ENCODE measurements around the gene USP31.
"Not testable (repeated sequence)": the region's sequence is repeated elsewhere in the genome, so short reads cannot be mapped to it uniquely, and the experiment has no call there.

USP31 gene

DNA sequence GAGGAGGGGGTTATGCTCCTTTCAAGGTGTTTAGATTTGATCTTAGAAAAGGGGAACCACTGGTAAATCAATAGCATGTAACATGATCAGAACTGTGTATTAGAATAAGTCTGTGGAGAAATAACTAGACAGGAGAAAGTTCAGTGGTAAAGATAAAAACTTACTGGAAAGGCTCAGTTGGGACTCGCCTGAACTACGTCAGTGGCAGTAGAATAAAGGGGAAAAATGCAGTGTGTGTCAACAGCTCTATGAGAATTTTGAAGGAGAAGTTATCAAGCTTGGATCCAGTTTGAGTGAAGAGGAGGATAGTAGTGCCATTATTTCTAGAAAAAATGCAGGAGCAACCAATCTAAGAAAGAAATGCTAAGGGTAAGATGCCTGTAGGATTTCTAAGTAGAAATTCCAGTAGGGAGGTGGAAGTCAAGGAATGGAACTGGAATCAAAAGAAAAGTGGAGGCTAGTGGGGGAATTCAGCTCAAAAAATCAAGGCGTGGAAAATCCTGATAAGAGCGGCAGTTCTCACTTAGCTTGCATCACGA is 48.2 kb downstream of the USP31 start:
- ATAC-seq: no peak
- H3K36me3 Mint-ChIP-seq: no peaks in the 10 kb centered on the region
- DNase-seq (ENCODE audit: low spot score in 2 of 2): no peak
- H3K9me3 Mint-ChIP-seq: no peaks in the 10 kb centered on the region
- H3K27ac Mint-ChIP-seq: no peak overlapping the region
- peaks cover 11% of the 10 kb centered on the region for H3K4me1 Mint-ChIP-seq
- no peak overlapping the region for H3K4me3 Mint-ChIP-seq

DNA sequence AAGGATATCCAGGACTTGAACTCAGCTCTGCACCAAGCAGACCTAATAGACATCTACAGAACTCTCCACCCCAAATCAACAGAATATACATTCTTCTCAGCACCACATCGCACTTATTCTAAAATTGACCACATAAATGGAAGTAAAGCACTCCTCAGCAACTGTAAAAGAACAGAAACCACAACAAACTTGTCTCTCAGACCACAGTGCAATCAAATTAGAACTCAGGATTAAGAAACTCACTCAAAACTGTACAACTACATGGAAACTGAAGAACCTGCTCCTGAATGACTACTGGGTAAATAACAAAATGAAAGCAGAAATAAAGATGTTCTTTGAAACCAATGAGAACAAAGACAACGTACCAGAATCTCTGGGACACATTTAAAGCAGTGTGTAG is 52.8 kb downstream of the USP31 start:
- H3K9me3 Mint-ChIP-seq; DNase-seq (ENCODE audit: low spot score in 2 of 2); ATAC-seq; H3K36me3 Mint-ChIP-seq: not testable (repeated sequence)
- Mint-ChIP-seq H3K4me1 (peaks cover 28% of the 10 kb centered on the region), H3K4me3 (peak overlapping the region; percentile 59), H3K27ac (peak overlapping the region; percentile 77)

DNA sequence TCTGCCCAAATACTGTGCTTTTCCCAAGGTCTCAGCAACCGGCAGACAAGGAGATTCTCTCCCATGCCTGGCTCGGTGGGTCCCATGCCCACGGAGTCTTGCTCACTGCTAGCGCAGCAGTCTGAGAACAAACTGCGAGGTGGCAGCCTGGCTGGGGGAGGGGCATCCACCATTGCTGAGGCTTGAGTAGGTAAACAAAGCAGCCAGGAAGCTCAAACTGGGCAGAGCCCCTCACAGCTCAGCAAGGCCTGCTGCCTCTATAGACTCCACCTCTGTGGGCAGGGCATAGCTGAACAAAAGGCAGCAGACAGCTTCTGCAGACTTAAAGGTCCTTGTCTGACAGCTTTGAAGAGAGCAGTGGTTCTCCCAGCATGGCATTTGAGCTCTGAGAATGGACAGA is 55.1 kb downstream of the USP31 start:
- H3K4me3 Mint-ChIP-seq; H3K9me3 Mint-ChIP-seq; ATAC-seq; H3K27ac Mint-ChIP-seq; DNase-seq (ENCODE audit: low spot score in 2 of 2): not testable (repeated sequence)
- Mint-ChIP-seq H3K36me3 (peaks cover 25% of the 10 kb centered on the region), H3K4me1 (peaks cover 28% of the 10 kb centered on the region)

DNA sequence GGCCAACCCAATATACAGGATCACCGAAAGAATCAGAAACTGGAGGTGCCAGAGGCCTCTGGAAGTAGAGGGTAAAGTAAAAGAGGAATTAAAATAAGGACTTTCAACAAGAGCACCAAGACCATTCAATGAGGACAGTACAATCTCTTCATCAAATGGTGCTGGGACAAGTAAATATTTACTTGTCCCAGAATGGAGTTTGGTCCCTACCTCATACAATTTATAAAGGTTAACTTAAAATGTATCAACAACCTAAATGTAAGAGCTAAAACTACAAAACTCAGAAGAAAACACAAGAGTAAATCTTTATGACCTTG is 56.5 kb downstream of the USP31 start:
- Mint-ChIP-seq H3K4me1 (peaks cover 28% of the 10 kb centered on the region), H3K9me3 (no peaks in the 10 kb centered on the region), H3K27ac (no peak overlapping the region), H3K4me3 (no peak overlapping the region), H3K36me3 (peaks cover 28% of the 10 kb centered on the region)
- ATAC-seq (no peak), DNase-seq (ENCODE audit: low spot score in 2 of 2) (no peak)

DNA sequence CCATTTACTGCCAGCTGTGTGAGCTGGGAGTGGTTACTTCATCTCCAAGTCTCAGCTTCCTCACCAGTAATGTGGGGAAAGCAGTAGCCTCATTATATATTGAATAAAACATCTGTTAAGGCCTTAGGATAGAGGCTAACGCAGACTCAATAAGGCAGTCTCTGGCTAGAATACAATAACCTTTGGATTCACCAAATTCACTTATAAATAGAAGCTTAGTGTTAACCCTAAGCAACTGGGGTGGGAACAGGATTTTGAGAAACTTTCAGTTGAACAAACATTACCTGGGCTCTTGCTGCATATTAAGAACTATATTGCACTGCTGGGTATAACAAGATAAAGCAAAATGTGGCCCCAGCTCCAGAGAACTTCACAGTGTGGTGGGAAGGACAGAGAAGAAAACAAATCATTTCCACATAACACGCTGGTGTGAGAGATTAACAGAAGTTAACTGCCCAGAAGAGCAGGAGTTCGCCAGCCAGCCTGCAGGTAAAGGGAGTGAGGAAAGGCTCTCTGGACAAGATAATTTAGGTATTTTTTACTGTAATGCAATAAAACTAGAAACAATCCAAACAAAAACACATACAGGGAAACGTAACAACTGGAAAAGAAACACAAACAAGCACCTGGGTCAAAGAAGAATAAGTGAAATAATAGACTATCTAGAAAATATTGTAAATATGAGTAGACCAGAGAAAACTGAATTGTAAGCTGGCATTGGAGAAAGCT is 57.0 kb downstream of the USP31 start:
- ATAC-seq: no peak
- Mint-ChIP-seq H3K4me1 (peaks cover 28% of the 10 kb centered on the region), H3K4me3 (no peak overlapping the region), H3K27ac (no peak overlapping the region), H3K9me3 (no peaks in the 10 kb centered on the region), H3K36me3 (peaks cover 28% of the 10 kb centered on the region)
- DNase-seq (ENCODE audit: low spot score in 2 of 2): no peak

DNA sequence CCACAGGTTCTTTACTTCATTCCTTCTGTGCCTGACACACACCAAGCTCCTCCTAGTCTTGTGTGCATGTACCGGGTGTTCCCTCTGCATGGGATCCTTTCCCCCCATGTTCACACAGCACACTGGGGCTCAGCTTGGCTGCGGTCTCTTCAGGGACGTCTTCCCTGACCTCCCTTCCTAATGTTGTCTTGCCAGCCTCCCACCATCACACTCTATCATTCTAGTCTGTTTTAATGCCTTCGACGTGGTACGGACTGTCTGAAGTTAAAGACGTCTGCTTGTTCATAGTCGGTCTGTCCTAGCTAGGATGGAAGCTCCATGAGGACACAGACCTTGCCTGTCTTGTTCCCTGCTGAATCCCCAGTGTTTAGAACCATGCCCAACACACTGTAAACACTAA is 60.1 kb downstream of the USP31 start:
- no peak for ATAC-seq
- no peak overlapping the region for H3K27ac Mint-ChIP-seq
- H3K36me3 Mint-ChIP-seq: peaks cover 44% of the 10 kb centered on the region
- no peaks in the 10 kb centered on the region for H3K9me3 Mint-ChIP-seq
- H3K4me1 Mint-ChIP-seq: no peaks in the 10 kb centered on the region
- H3K4me3 Mint-ChIP-seq: no peak overlapping the region
- DNase-seq (ENCODE audit: low spot score in 2 of 2): no peak

DNA sequence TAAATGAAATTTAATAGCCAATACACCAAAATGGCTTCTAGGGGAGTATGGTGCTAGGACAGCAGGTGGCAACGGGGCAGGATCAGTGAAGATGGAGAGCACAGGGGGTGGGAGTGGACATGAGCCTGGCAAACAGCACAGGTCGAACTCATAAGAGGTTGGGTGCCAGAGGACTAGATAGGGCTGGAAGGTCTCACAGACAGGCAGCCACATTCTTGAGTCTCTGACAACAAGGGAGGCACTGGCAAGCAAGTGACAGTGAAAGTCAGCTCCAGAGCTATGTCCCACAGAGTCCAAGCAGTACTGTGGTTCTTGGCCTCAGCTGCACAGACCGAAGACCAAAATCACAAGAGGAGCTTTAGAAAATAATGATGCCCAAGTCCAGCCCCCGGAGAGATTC is 61.2 kb downstream of the USP31 start:
- H3K27ac Mint-ChIP-seq: no peak overlapping the region
- no peak for DNase-seq (ENCODE audit: low spot score in 2 of 2)
- peaks cover 44% of the 10 kb centered on the region for H3K36me3 Mint-ChIP-seq
- H3K4me1 Mint-ChIP-seq: no peaks in the 10 kb centered on the region
- ATAC-seq: no peak
- H3K9me3 Mint-ChIP-seq: no peaks in the 10 kb centered on the region
- H3K4me3 Mint-ChIP-seq: no peak overlapping the region

DNA sequence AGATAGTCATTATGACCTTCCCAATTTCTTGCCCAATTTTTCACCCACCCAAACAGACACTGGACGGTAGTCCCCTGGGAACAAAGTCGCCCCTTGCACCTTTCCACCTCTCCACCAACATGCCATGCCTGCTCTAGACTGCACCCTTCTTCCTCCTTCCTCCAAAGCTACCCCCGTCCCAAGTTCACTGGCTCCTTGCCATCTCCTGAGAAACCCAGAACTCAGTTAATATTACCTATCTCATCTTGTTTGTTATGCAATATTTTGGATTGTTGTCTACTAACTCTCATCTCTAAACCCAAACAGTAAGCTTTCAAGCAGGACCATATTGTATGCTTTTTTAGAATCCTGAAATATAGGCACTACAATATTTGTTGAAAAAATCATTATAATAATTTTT is 63.3 kb downstream of the USP31 start:
- ATAC-seq: no peak
- DNase-seq (ENCODE audit: low spot score in 2 of 2): no peak
- no peaks in the 10 kb centered on the region for H3K4me1 Mint-ChIP-seq
- H3K27ac Mint-ChIP-seq: no peak overlapping the region
- no peak overlapping the region for H3K4me3 Mint-ChIP-seq
- H3K9me3 Mint-ChIP-seq: no peaks in the 10 kb centered on the region
- peaks cover 42% of the 10 kb centered on the region for H3K36me3 Mint-ChIP-seq

DNA sequence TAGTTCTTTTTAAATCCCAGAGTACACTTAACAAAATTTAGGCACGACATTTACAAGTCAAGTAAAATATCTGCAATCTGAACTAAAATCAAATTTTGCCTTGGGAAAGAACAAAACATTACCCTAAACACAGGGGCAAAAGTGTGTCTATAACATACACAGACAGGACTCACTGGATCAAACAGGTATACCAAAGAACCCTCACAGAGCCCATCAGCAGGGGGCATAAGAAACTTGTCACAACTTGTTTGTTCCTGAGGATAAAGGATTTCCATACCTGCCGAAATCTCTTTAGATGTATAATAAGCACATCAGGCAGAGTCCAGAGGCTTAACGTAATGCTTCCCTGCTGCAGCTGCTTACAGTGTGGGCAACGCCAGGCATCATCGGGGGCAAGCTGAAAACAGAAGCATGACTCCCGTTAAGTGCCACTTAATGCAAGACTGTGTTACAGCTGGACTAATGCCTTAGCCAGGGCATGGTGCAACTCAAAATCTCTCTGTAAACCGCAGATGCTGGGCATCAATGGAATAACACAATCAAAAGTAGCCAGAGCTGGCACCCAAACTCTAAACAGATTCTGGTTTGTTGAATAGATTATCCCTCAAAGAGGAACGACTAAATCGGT is 67.0 kb downstream of the USP31 start:
- H3K4me3 Mint-ChIP-seq: no peak overlapping the region
- H3K4me1 Mint-ChIP-seq: no peaks in the 10 kb centered on the region
- DNase-seq (ENCODE audit: low spot score in 2 of 2) (no peak), ATAC-seq (no peak)
- H3K9me3 Mint-ChIP-seq: no peaks in the 10 kb centered on the region
- H3K36me3 Mint-ChIP-seq: peaks cover 38% of the 10 kb centered on the region
- no peak overlapping the region for H3K27ac Mint-ChIP-seq

DNA sequence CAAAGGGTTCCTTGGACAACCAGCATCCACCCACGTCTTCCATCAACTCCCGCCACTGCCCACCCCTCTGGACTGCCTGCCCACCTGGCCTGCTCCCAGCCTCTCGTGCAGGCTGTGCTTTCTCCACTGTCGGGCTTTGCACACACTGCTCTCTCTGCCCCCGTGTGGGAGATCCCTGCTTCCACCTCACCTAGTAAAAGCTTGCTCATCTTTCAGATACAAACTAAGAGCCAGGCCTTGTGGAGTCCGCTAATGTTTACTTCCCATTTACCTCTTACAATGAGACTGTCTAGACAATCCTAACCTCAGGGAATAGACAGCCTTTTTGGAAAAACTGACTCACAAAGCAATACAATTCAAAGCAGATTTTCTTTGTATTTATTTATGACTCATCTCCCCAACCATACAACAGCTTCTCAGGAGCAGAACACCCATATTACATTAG is 67.6 kb downstream of the USP31 start:
- Mint-ChIP-seq H3K4me1 (no peaks in the 10 kb centered on the region), H3K9me3 (no peaks in the 10 kb centered on the region), H3K27ac (no peak overlapping the region), H3K36me3 (peaks cover 44% of the 10 kb centered on the region), H3K4me3 (no peak overlapping the region)
- DNase-seq (ENCODE audit: low spot score in 2 of 2): no peak
- ATAC-seq: no peak

DNA sequence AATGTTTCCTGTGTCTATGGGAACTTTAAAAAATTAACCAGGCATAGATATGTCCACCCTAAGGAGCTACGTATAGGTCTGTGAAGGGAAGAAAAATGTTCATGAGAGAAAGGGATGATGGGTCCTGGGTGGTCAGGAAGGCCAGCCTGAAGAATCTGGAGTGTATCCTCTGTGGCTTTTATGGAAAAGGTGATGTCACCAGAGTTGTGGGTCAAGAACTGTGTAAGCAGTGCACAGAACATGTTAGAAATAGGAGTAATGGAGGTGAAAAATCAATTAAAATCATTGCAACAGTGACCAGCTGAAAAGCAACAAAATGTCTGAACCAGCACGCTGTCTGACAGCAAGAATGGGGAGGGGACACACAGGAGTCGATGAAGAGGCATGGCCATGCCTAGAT is 68.5 kb downstream of the USP31 start:
- DNase-seq (ENCODE audit: low spot score in 2 of 2) (no peak), ATAC-seq (no peak)
- Mint-ChIP-seq H3K4me3 (no peak overlapping the region), H3K4me1 (no peaks in the 10 kb centered on the region), H3K9me3 (no peaks in the 10 kb centered on the region), H3K27ac (peak overlapping the region; percentile 14), H3K36me3 (peaks cover 37% of the 10 kb centered on the region)

DNA sequence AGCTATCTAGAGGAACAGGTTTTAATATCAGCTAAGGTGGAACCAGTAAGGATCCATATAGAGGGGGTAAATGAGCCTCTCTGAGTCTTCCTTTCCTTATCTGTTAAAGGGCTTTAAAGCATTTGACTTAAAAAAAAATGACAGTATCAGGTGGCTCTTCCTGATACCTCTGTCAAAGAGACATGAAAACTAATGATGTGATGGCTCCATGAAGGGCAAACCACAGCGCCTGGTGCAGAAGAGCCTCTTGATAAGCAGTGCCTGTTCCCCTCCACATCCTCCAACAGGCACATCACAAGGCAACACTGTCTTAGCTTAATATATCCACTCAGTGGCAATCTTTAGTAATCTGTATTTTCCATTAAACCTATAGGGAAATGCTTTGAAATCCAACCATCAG is 68.9 kb downstream of the USP31 start:
- no peak for ATAC-seq
- Mint-ChIP-seq H3K36me3 (peaks cover 35% of the 10 kb centered on the region), H3K4me3 (no peak overlapping the region), H3K4me1 (no peaks in the 10 kb centered on the region), H3K9me3 (no peaks in the 10 kb centered on the region), H3K27ac (no peak overlapping the region)
- DNase-seq (ENCODE audit: low spot score in 2 of 2): no peak

DNA sequence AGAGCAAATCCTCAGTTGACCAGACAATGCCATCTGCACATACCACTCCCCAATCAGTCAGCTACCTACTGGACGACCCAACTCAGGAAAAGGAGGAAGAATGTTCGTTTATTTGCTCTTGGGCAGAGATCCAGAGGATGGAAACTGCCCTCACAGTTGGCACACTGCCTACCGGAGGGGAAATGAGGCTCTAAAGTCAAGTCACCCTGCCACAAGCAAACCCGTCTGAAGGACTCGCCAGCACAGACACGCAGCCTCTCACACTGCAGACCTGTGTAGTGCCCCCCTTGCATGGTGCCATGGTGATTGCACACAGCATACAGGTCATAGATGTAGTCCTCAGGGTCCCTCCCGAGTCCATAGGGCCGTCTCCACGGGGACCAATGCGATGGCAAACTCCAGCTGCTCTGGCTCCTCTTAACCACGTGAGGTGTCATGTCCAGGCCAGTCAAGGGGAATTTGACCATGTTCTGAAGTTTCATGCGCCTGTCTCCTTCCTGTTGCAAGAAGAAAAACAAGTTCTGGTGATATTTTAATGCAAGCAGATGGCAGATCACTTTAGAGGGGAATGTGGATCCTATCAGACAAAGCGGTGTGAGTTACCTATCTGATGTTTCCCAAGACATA is 69.5 kb downstream of the USP31 start:
- DNase-seq (ENCODE audit: low spot score in 2 of 2): no peak
- H3K4me3 Mint-ChIP-seq: no peak overlapping the region
- no peak overlapping the region for H3K27ac Mint-ChIP-seq
- ATAC-seq: no peak
- H3K4me1 Mint-ChIP-seq: no peaks in the 10 kb centered on the region
- peaks cover 34% of the 10 kb centered on the region for H3K36me3 Mint-ChIP-seq
- H3K9me3 Mint-ChIP-seq: no peaks in the 10 kb centered on the region

DNA sequence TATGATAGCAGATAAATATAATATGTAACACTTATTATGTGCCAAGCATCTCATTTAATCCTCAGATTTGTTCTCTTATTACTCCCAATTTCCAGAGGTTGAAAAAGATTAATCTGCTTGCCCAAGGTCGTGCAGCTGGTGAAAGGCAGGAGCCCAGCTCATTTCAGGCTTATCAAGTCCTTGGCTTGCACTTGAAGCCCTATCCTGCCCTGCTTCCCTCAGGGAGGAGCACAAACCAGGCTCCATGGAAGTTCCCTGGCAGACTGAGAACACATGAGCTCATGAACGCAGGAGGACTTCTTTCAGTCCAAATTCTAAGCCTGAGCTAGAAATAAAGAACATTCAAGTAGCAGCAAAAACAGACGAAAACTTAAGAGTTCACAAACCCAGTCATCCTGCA is 74.8 kb downstream of the USP31 start:
- no peak for ATAC-seq
- peaks cover 39% of the 10 kb centered on the region for H3K36me3 Mint-ChIP-seq
- no peaks in the 10 kb centered on the region for H3K9me3 Mint-ChIP-seq

DNA sequence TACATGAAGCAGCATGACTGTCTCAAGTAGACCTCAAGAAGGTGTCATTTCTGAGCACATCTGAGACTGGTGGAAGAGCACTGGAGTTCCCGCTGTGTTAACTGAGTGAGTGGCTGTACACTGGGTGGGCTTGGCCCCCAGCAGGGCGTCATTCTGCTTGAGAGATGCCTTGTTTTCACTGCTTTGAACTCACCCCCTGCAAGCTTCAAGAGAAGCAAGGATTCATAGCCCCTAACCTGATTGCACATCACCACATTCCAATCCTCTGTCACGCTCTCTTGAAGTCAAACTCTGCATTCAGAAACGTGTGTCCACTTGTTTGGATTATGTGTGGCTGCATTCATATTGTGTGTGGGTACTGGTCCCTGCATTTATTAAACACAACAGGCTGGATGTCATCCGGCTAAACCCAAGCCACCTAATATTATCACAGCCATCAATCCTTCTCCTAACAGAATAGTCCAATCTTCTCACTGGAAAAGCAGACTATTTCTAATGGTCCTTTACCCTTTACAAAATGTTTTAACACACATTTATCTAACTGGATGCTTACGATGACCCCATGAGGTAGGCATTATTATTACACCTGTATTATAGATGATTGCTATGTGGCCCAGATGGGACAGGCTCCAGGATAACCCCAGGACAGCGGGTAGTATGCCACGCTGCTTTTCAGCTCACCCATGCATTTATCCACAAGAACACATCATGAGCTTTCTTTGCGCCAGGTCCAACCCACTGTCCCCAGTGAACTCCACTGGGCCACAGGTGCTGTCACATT is 76.3 kb downstream of the USP31 start:
- Mint-ChIP-seq H3K4me3 (no peak overlapping the region), H3K27ac (no peak overlapping the region), H3K9me3 (no peaks in the 10 kb centered on the region), H3K36me3 (peaks cover 44% of the 10 kb centered on the region), H3K4me1 (no peaks in the 10 kb centered on the region)
- ATAC-seq: no peak
- DNase-seq (ENCODE audit: low spot score in 2 of 2): no peak

More for the DNA sequence above, 74.8 kb downstream of the USP31 start:
- DNase-seq (ENCODE audit: low spot score in 2 of 2): no peak
- Mint-ChIP-seq H3K27ac (no peak overlapping the region), H3K4me1 (no peaks in the 10 kb centered on the region), H3K4me3 (no peak overlapping the region)

Measured in stimulated activated effector memory CD8-positive, alpha-beta T cell treated with anti-CD3 and anti-CD28 coated beads, Interleukin-12 subunit alpha, Interleukin-12 subunit beta, amount 100 ng/mL, for 72 hours (primary cell).